ENCODE results near the gene GBF1. TPM values are rescaled to one million over a fixed set of nuclear protein-coding genes. Genes with fewer than 3 reads are reported as not detected.

Gene GBF1
- total and polyA plus RNA-seq, 4 donors = 6.0 to 27.2 (median 15.2) TPM

GRCh38 chr10:102289356-102289755 is 44.0 kb downstream of the GBF1 start (continued):
- TF ChIP-seq ZBTB33 (IDR thresholded peaks at IDR 0.05) = no peak
- TF ChIP-seq FOXA2 (IDR thresholded peaks at IDR 0.05) = no peak
- TF ChIP-seq EGR1 (IDR thresholded peaks at IDR 0.05; ENCODE audit: low read depth in 2 of 2) = no peak
- TF ChIP-seq TAF1 (conservative IDR thresholded peaks at IDR 0.05) = no peak
- TF ChIP-seq HNF4A (conservative IDR thresholded peaks at IDR 0.05) = no peak
- TF ChIP-seq HNF4G (IDR thresholded peaks at IDR 0.05) = no peak

- no peak overlapping the region for H3K9ac ChIP-seq (ENCODE audit: low read depth in 1 of 2, low read length in 2 of 2)
- H3K27ac ChIP-seq (ENCODE audit: low read depth in 1 of 2, low read length in 2 of 2) = no peak overlapping the region
- H3K27me3 ChIP-seq (ENCODE audit: control insufficient read depth in 4 of 4, insufficient read depth in 4 of 4, low read length in 3 of 4) = no peaks in the 10 kb centered on the region
- H3K36me3 ChIP-seq (ENCODE audit: control insufficient read depth in 4 of 4, insufficient read depth in 3 of 4, low read depth in 1 of 4, low read length in 3 of 4) = peaks cover 0 to 5% (median under 1%) of the 10 kb centered on the region in 4 donors
- no peak for DNase-seq (ENCODE audit: low spot score)
- no peak for TF ChIP-seq FOXA2 (IDR thresholded peaks at IDR 0.05)
- no peak for TF ChIP-seq HNF4G (IDR thresholded peaks at IDR 0.05)
- no peak for TF ChIP-seq ZBTB33 (IDR thresholded peaks at IDR 0.05)
- no peak for TF ChIP-seq CTCF (IDR thresholded peaks at IDR 0.05; ENCODE audit: low read depth, low read length, missing input control)
- no peaks in the 10 kb centered on the region for H3K9me3 ChIP-seq (ENCODE audit: control insufficient read depth in 4 of 4, low read length in 3 of 4)
- no peak overlapping the region for H3K4me3 ChIP-seq (ENCODE audit: low read depth in 1 of 3, low read length in 3 of 3)
- 95% methylated on average over 3 of the region's 3 CpGs for WGBS
- peaks cover 0 to 6% (median 1%) of the 10 kb centered on the region in 4 donors for H3K4me1 ChIP-seq (ENCODE audit: control insufficient read depth in 4 of 4, insufficient read depth in 4 of 4, low read length in 3 of 4)
Measured at GRCh38 chr10:102289840-102290239, 44.5 kb downstream of the GBF1 start.

- no peak for TF ChIP-seq EGR1 (IDR thresholded peaks at IDR 0.05; ENCODE audit: low read depth in 2 of 2)
- peak; percentile 19 for TF ChIP-seq REST (IDR thresholded peaks at IDR 0.05)
- TF ChIP-seq HNF4A (conservative IDR thresholded peaks at IDR 0.05) = peak in 1 of 2 donors; percentile 18
- TF ChIP-seq RXRA (IDR thresholded peaks at IDR 0.05) = no peak
- DNase-seq (ENCODE audit: low spot score) = no peak
- Histone ChIP-seq H3K9me3 (ENCODE audit: control insufficient read depth in 4 of 4, low read length in 3 of 4) (no peaks in the 10 kb centered on the region), H3K4me3 (ENCODE audit: low read depth in 1 of 3, low read length in 3 of 3) (no peak overlapping the region), H3K4me1 (ENCODE audit: control insufficient read depth in 4 of 4, insufficient read depth in 4 of 4, low read length in 3 of 4) (peaks cover 0 to 6% (median 1%) of the 10 kb centered on the region in 4 donors), H3K36me3 (ENCODE audit: control insufficient read depth in 4 of 4, insufficient read depth in 3 of 4, low read depth in 1 of 4, low read length in 3 of 4) (peaks cover 0 to 2% (median 0%) of the 10 kb centered on the region in 4 donors), H3K27ac (ENCODE audit: low read depth in 1 of 2, low read length in 2 of 2) (no peak overlapping the region), H3K9ac (ENCODE audit: low read depth in 1 of 2, low read length in 2 of 2) (no peak overlapping the region), H3K27me3 (ENCODE audit: control insufficient read depth in 4 of 4, insufficient read depth in 4 of 4, low read length in 3 of 4) (no peaks in the 10 kb centered on the region)
- WGBS = 76% methylated on average over 4 of the region's 4 CpGs
Measured at GRCh38 chr10:102291221-102291905, 46.0 kb downstream of the GBF1 start.
